Measurements from ENCODE around the gene HDLBP.

HDLBP gene

GRCh38 chr2:241270531-241270930 lies 44.9 kb downstream of the HDLBP start:
- intact Hi-C loops (cut with micrococcal nuclease), result loop anchor here (2.0 kb wide), 1 partner anchor 46 kb away; no protein-coding TSS in a partner anchor
- H3K27ac Mint-ChIP-seq, result peak overlapping the region; percentile 86
- H3K36me3 Mint-ChIP-seq (ENCODE audit: low read depth), result peaks cover 57% of the 10 kb centered on the region
- no peak overlapping the region for H3K4me3 Mint-ChIP-seq
- no peaks in the 10 kb centered on the region for H3K27me3 Mint-ChIP-seq
- peaks cover 62% of the 10 kb centered on the region for H3K4me1 Mint-ChIP-seq (ENCODE audit: low read depth)
- H3K9me3 Mint-ChIP-seq, result no peaks in the 10 kb centered on the region

DNA sequence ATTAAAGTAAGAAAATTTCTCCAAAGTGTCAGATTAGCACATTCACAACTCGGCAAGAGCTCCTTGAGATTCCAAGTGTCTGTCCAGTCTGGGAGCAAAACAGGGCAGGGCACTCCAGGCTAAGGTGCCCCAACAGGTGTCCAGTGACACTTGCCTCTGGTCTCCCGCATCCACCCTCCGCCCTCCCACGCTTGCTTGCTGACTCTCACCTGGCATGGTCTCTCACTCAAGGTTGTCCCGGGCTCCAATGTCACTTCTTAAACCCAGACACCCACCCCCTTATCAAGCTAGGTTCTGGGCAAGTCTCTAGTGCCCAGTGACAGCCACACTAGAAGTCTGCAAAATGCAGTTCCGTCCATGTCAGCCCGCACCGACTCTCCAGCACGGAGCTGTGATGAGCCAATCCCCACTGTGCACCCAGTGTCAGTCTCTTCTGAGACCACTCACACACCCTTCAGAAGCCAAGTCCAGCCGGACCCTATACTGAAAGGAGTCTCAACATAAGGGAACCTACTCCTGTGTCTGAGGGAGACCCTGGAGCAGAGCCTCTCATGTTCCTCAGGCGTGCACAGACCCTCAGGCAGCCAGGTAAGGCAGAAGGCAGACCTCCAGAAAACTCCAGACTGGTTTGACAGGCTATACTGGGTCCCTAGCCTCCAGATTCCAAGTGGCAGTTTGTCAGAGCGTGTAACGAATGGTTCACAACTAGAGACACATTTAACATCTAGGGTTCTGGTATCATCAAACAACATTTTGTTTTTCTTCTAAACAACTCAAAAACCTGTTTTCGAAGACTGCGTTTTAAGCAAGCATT lies 45.6 kb downstream of the HDLBP start:
- Mint-ChIP-seq H3K4me1 (ENCODE audit: low read depth) (peaks cover 55% of the 10 kb centered on the region), H3K4me3 (no peak overlapping the region), H3K27ac (peak overlapping the region; percentile 6), H3K36me3 (ENCODE audit: low read depth) (peaks cover 57% of the 10 kb centered on the region), H3K27me3 (no peaks in the 10 kb centered on the region), H3K9me3 (no peaks in the 10 kb centered on the region)
- intact Hi-C loops (cut with micrococcal nuclease), result loop anchor here (2.0 kb wide), 1 partner anchor 47 kb away; no protein-coding TSS in a partner anchor

- H3K27me3 Mint-ChIP-seq, result no peaks in the 10 kb centered on the region
- peaks cover 45% of the 10 kb centered on the region for H3K4me1 Mint-ChIP-seq (ENCODE audit: low read depth)
- no peaks in the 10 kb centered on the region for H3K9me3 Mint-ChIP-seq
- H3K4me3 Mint-ChIP-seq, result no peak overlapping the region
- peaks cover 67% of the 10 kb centered on the region for H3K36me3 Mint-ChIP-seq (ENCODE audit: low read depth)
- peak overlapping the region; percentile 6 for H3K27ac Mint-ChIP-seq
- intact Hi-C loops (cut with micrococcal nuclease), result no loop called here
Observed at GRCh38 chr2:241268716-241269445, 46.6 kb downstream of the HDLBP start.

GRCh38 chr2:241268306-241268705 lies 47.2 kb downstream of the HDLBP start:
- Mint-ChIP-seq H3K27me3 (no peaks in the 10 kb centered on the region), H3K27ac (peak overlapping the region; percentile 8)

GRCh38 chr2:241267249-241268067 lies 48.0 kb downstream of the HDLBP start:
- Mint-ChIP-seq H3K9me3 (no peaks in the 10 kb centered on the region), H3K36me3 (ENCODE audit: low read depth) (peaks cover 82% of the 10 kb centered on the region), H3K4me1 (ENCODE audit: low read depth) (peaks cover 35% of the 10 kb centered on the region), H3K4me3 (no peak overlapping the region), H3K27ac (no peak overlapping the region), H3K27me3 (no peaks in the 10 kb centered on the region)
- intact Hi-C loops (cut with micrococcal nuclease), result no loop called here

More at GRCh38 chr2:241268306-241268705, 47.2 kb downstream of the HDLBP start:
- Mint-ChIP-seq H3K9me3 (no peaks in the 10 kb centered on the region), H3K4me1 (ENCODE audit: low read depth) (peaks cover 39% of the 10 kb centered on the region), H3K36me3 (ENCODE audit: low read depth) (peaks cover 73% of the 10 kb centered on the region), H3K4me3 (no peak overlapping the region)
- intact Hi-C loops (cut with micrococcal nuclease), result no loop called here

DNA sequence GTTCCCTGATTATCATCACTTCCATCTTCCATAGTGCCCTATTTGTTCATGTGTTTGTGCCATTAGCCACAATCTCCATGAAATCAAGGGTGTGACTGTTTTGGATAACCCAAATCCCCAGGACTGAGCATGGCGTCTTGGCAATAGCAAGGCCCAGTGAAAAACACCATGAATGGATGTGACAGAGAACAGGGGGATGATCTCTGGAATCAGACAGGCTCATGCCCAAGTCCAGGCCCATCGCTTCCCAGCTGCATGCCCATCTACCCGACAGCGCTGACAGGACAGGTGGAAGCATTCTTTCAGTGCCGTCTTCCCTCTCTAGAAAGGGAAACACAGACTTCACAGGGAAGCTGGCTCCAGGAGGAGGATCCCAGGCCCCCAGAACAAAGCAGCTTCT lies 50.0 kb downstream of the HDLBP start:
- no peaks in the 10 kb centered on the region for H3K27me3 Mint-ChIP-seq
- H3K36me3 Mint-ChIP-seq (ENCODE audit: low read depth), result peaks cover 94% of the 10 kb centered on the region
- H3K4me3 Mint-ChIP-seq, result no peak overlapping the region
- intact Hi-C loops (cut with micrococcal nuclease), result no loop called here
- H3K4me1 Mint-ChIP-seq (ENCODE audit: low read depth), result peaks cover 23% of the 10 kb centered on the region
- no peaks in the 10 kb centered on the region for H3K9me3 Mint-ChIP-seq
- no peak overlapping the region for H3K27ac Mint-ChIP-seq

GRCh38 chr2:241263061-241263460 lies 52.4 kb downstream of the HDLBP start:
- H3K4me3 Mint-ChIP-seq, result no peak overlapping the region
- H3K9me3 Mint-ChIP-seq, result no peaks in the 10 kb centered on the region
- no peak overlapping the region for H3K27ac Mint-ChIP-seq
- peaks cover 98% of the 10 kb centered on the region for H3K36me3 Mint-ChIP-seq (ENCODE audit: low read depth)
- peaks cover 11% of the 10 kb centered on the region for H3K4me1 Mint-ChIP-seq (ENCODE audit: low read depth)
- no peaks in the 10 kb centered on the region for H3K27me3 Mint-ChIP-seq
- intact Hi-C loops (cut with micrococcal nuclease), result no loop called here

DNA sequence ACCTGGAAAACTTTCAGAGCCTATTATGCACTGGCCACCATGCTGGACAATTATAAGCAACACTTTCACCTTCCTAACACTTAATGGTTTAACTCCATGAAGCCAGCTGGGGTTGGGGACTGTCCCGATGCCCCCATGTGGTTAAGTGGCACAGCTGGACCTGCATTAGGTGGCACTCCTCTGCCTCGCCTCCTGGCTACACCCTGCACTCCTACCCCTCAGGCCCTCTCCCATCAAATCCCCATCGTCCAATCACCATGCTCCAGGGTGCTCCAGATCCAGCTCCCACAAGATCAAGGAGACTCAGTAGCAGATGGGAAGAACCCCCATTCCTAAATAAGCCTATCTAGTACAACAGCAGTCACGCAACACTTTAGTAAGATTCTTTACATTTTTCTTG lies 53.8 kb downstream of the HDLBP start:
- Mint-ChIP-seq H3K4me3 (no peak overlapping the region), H3K9me3 (no peaks in the 10 kb centered on the region), H3K27ac (no peak overlapping the region), H3K4me1 (ENCODE audit: low read depth) (peaks cover 11% of the 10 kb centered on the region), H3K27me3 (no peaks in the 10 kb centered on the region), H3K36me3 (ENCODE audit: low read depth) (peaks cover 98% of the 10 kb centered on the region)
- intact Hi-C loops (cut with micrococcal nuclease), result no loop called here

- Mint-ChIP-seq H3K4me3 (no peak overlapping the region), H3K27ac (no peak overlapping the region), H3K36me3 (ENCODE audit: low read depth) (peaks cover 99% of the 10 kb centered on the region), H3K27me3 (no peaks in the 10 kb centered on the region), H3K4me1 (ENCODE audit: low read depth) (peaks cover 11% of the 10 kb centered on the region), H3K9me3 (no peaks in the 10 kb centered on the region)
- intact Hi-C loops (cut with micrococcal nuclease), result no loop called here
Observed at GRCh38 chr2:241260911-241261310, 54.6 kb downstream of the HDLBP start.

- Mint-ChIP-seq H3K4me3 (no peak overlapping the region), H3K9me3 (no peaks in the 10 kb centered on the region), H3K27ac (peak overlapping the region; percentile 44), H3K4me1 (ENCODE audit: low read depth) (peaks cover 11% of the 10 kb centered on the region), H3K36me3 (ENCODE audit: low read depth) (peaks cover 100% of the 10 kb centered on the region), H3K27me3 (no peaks in the 10 kb centered on the region)
- intact Hi-C loops (cut with micrococcal nuclease), result no loop called here
Observed at GRCh38 chr2:241258505-241259280, 56.8 kb downstream of the HDLBP start.

GRCh38 chr2:241257419-241258032 lies 57.9 kb downstream of the HDLBP start:
- no peaks in the 10 kb centered on the region for H3K27me3 Mint-ChIP-seq
- intact Hi-C loops (cut with micrococcal nuclease), result no loop called here
- H3K4me3 Mint-ChIP-seq, result no peak overlapping the region
- peaks cover 100% of the 10 kb centered on the region for H3K36me3 Mint-ChIP-seq (ENCODE audit: low read depth)
- peaks cover 11% of the 10 kb centered on the region for H3K4me1 Mint-ChIP-seq (ENCODE audit: low read depth)
- H3K9me3 Mint-ChIP-seq, result no peaks in the 10 kb centered on the region
- H3K27ac Mint-ChIP-seq, result no peak overlapping the region

DNA sequence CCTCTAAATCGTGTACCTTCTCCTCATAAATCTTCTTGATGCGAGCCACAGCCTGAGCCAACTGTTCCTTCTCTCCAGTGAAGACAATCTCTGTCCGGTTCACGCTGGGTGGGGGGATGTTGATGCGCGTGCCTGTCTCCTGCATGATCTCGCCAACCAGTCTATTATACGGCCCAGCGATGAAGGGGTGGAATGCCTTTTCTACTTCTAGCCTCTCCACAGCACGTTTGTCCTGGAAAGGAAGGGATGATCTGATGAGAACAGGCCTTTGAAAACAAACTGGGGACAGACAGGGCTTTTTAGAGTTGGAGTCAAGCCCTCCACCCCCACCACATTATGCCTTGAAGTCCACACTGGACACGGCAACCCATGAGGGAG lies 59.3 kb downstream of the HDLBP start:
- H3K4me3 Mint-ChIP-seq, result no peak overlapping the region
- no peak overlapping the region for H3K27ac Mint-ChIP-seq
- H3K36me3 Mint-ChIP-seq (ENCODE audit: low read depth), result peaks cover 100% of the 10 kb centered on the region
- intact Hi-C loops (cut with micrococcal nuclease), result no loop called here
- H3K9me3 Mint-ChIP-seq, result no peaks in the 10 kb centered on the region
- H3K27me3 Mint-ChIP-seq, result no peaks in the 10 kb centered on the region
- peaks cover 11% of the 10 kb centered on the region for H3K4me1 Mint-ChIP-seq (ENCODE audit: low read depth)

Data from dendritic cell treated with granulocyte-macrophage colony-stimulating factor and Interleukin-4, amounts not matched to agents 40 ng/mL and 50 ng/mL, for 4 days (primary cell).